Measurements from ENCODE around the gene LARGE1.

LARGE1 gene

GRCh38 chr22:33865248-33865647, 55.0 kb downstream of the LARGE1 start:
- Histone ChIP-seq H4K20me1 (ENCODE audit: low read depth, low read length) (no peaks in the 10 kb centered on the region), H3K4me3 (ENCODE audit: insufficient read depth, low read length, poor library complexity, severe bottlenecking) (no peak overlapping the region)
- no peak for TF ChIP-seq EZH2phosphoT487 (conservative IDR thresholded peaks at IDR 0.05; ENCODE audit: low read length)
- no peak for TF ChIP-seq CTCF (IDR thresholded peaks at IDR 0.05; ENCODE audit: insufficient read depth, low read length, poor library complexity, severe bottlenecking)

GRCh38 chr22:33864723-33865130, 55.5 kb downstream of the LARGE1 start:
- H3K27me3 ChIP-seq (ENCODE audit: low read length) = no peaks in the 10 kb centered on the region
- H2AFZ ChIP-seq (ENCODE audit: low read depth, low read length, severe bottlenecking) = no peak overlapping the region
- no peak overlapping the region for H3K9ac ChIP-seq (ENCODE audit: low read length)
- TF ChIP-seq CTCF (IDR thresholded peaks at IDR 0.05; ENCODE audit: insufficient read depth, low read length, poor library complexity, severe bottlenecking) (no peak), EZH2phosphoT487 (conservative IDR thresholded peaks at IDR 0.05; ENCODE audit: low read length) (no peak)
- no peaks in the 10 kb centered on the region for H3F3A ChIP-seq (ENCODE audit: insufficient read depth)
- H3K9me2 ChIP-seq (replicated peaks; ENCODE audit: insufficient read depth, low read length) = no peaks in the 10 kb centered on the region
- H3K9me3 ChIP-seq (ENCODE audit: insufficient read depth, low read length) = no peaks in the 10 kb centered on the region
- no peak overlapping the region for H3K4me3 ChIP-seq (ENCODE audit: insufficient read depth, low read length, poor library complexity, severe bottlenecking)
- no peak overlapping the region for H3K27ac ChIP-seq (ENCODE audit: low read depth, low read length)
- no peaks in the 10 kb centered on the region for H3K79me2 ChIP-seq (ENCODE audit: insufficient read depth, low read length)
- H3K36me3 ChIP-seq (ENCODE audit: low read length) = no peaks in the 10 kb centered on the region
- H4K20me1 ChIP-seq (ENCODE audit: low read depth, low read length) = no peaks in the 10 kb centered on the region
- no peak overlapping the region for H3K4me2 ChIP-seq (ENCODE audit: low read depth, low read length, poor library complexity, severe bottlenecking)

More at GRCh38 chr22:33865248-33865647, 55.0 kb downstream of the LARGE1 start:
- H3K9me3 ChIP-seq (ENCODE audit: insufficient read depth, low read length) = no peaks in the 10 kb centered on the region
- no peaks in the 10 kb centered on the region for H3K9me2 ChIP-seq (replicated peaks; ENCODE audit: insufficient read depth, low read length)
- no peak overlapping the region for H3K4me2 ChIP-seq (ENCODE audit: low read depth, low read length, poor library complexity, severe bottlenecking)
- H3K36me3 ChIP-seq (ENCODE audit: low read length) = no peaks in the 10 kb centered on the region
- H3F3A ChIP-seq (ENCODE audit: insufficient read depth) = no peaks in the 10 kb centered on the region
- no peak overlapping the region for H3K9ac ChIP-seq (ENCODE audit: low read length)
- no peaks in the 10 kb centered on the region for H3K79me2 ChIP-seq (ENCODE audit: insufficient read depth, low read length)
- H2AFZ ChIP-seq (ENCODE audit: low read depth, low read length, severe bottlenecking) = no peak overlapping the region
- no peaks in the 10 kb centered on the region for H3K27me3 ChIP-seq (ENCODE audit: low read length)
- no peak overlapping the region for H3K27ac ChIP-seq (ENCODE audit: low read depth, low read length)

DNA sequence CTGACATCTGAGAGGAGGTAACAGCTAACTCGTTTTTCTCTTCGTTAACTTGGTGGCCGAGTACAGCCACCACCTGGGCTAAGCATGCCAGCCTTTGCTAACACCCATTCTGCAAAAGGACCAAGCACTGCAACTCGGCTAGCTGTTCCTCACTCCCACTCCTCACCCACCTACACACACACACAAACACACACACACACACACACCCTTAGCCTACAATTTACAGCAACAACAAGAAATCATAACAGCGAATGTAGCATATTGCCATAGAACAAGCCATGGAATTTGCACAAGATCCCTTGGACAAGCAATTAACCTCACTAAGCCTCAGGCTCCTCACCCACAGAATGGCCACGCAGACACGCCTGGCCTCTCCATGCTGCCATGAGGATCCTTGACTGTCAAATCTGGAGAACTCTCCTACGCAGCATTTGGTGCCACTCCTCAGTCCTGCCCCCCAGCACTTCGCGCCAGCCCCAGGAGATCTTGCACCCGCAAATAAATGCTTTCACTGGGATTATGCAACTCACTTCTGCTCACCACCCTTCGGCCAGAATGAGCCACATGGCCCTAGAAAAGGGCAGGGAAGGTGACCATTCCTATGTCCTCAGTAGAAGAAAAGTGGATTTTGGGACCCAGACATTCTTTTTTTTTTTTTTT, 58.9 kb downstream of the LARGE1 start:
- H2AFZ ChIP-seq (ENCODE audit: low read depth, low read length, severe bottlenecking) = no peak overlapping the region
- TF ChIP-seq CTCF (IDR thresholded peaks at IDR 0.05; ENCODE audit: insufficient read depth, low read length, poor library complexity, severe bottlenecking) (no peak), EZH2phosphoT487 (conservative IDR thresholded peaks at IDR 0.05; ENCODE audit: low read length) (no peak)
- H3K9me2 ChIP-seq (replicated peaks; ENCODE audit: insufficient read depth, low read length) = no peaks in the 10 kb centered on the region
- H3K9me3 ChIP-seq (ENCODE audit: insufficient read depth, low read length) = no peaks in the 10 kb centered on the region
- no peaks in the 10 kb centered on the region for H3F3A ChIP-seq (ENCODE audit: insufficient read depth)
- no peak overlapping the region for H3K27ac ChIP-seq (ENCODE audit: low read depth, low read length)
- H3K9ac ChIP-seq (ENCODE audit: low read length) = no peak overlapping the region
- no peaks in the 10 kb centered on the region for H3K27me3 ChIP-seq (ENCODE audit: low read length)
- H3K36me3 ChIP-seq (ENCODE audit: low read length) = no peaks in the 10 kb centered on the region
- H3K79me2 ChIP-seq (ENCODE audit: insufficient read depth, low read length) = no peaks in the 10 kb centered on the region
- H3K4me3 ChIP-seq (ENCODE audit: insufficient read depth, low read length, poor library complexity, severe bottlenecking) = no peak overlapping the region
- H3K4me2 ChIP-seq (ENCODE audit: low read depth, low read length, poor library complexity, severe bottlenecking) = no peak overlapping the region
- no peaks in the 10 kb centered on the region for H4K20me1 ChIP-seq (ENCODE audit: low read depth, low read length)

Measured in SU-DHL-6 (cell line).